NT2/D1 (cell line): ENCODE data around the gene PPP6R1.

ENCODE experiments used
- DNase-seq: peaks from one replicate; pipeline ENCODE4 v3.0.0-alpha.2; 2011; ENCODE audit warnings: low read depth, low spot score
- H3K27me3 ChIP-seq: 2 replicates; pipeline ENCODE4 v1.6.0; 2011; ENCODE audit warnings: mild to moderate bottlenecking; ENCODE audit not compliant: insufficient read length, insufficient read depth
- H3K36me3 ChIP-seq: 2 replicates; pipeline ENCODE4 v1.6.1; 2011; ENCODE audit warnings: mild to moderate bottlenecking, low read length, mixed read lengths; ENCODE audit not compliant: insufficient read depth, insufficient read length
- H3K4me1 ChIP-seq: 2 replicates; pipeline ENCODE4 v1.5.1; 2011; ENCODE audit not compliant: insufficient read depth, insufficient read length
- H3K4me3 ChIP-seq: 2 replicates; pipeline ENCODE4 v1.5.1; 2011; ENCODE audit warnings: low read depth; ENCODE audit not compliant: insufficient read length
- H3K9ac ChIP-seq: 2 replicates; pipeline ENCODE4 v1.6.0; 2011; ENCODE audit warnings: low read depth; ENCODE audit not compliant: insufficient read length
- H3K9me3 ChIP-seq: 2 replicates; pipeline ENCODE4 v1.5.1; 2011; ENCODE audit warnings: mild to moderate bottlenecking, low read length; ENCODE audit not compliant: insufficient read depth
- SUZ12 ChIP-seq: IDR thresholded peaks from 2 replicates; pipeline ENCODE4 v1.6.1; 2011; ENCODE audit not compliant: insufficient read length, insufficient read depth; ENCODE audit errors: extremely low read depth
- YY1 ChIP-seq: IDR thresholded peaks from 2 replicates; pipeline ENCODE4 v1.6.1; 2011; ENCODE audit not compliant: insufficient read length, insufficient read depth
- ZNF274 ChIP-seq: IDR thresholded peaks from 2 replicates; pipeline ENCODE4 v1.6.1; 2011; ENCODE audit warnings: mild to moderate bottlenecking, low read depth, low read length

The PPP6R1 gene

GRCh38 chr19:55255618-55256423 lies 3.0 kb downstream of the PPP6R1 start:
- Histone ChIP-seq H3K27me3 (no peaks in the 10 kb centered on the region), H3K4me1 (peaks cover 4% of the 10 kb centered on the region), H3K9ac (no peak overlapping the region), H3K9me3 (no peaks in the 10 kb centered on the region), H3K36me3 (peaks cover 48% of the 10 kb centered on the region), H3K4me3 (no peak overlapping the region)
- no peak for DNase-seq
- no peak for TF ChIP-seq ZNF274
- no peak for TF ChIP-seq YY1
- TF ChIP-seq SUZ12: no peak

GRCh38 chr19:55254625-55254977 lies 4.2 kb downstream of the PPP6R1 start:
- no peak for DNase-seq
- TF ChIP-seq YY1 (no peak), ZNF274 (no peak), SUZ12 (no peak)
- H3K4me1 ChIP-seq: peaks cover 4% of the 10 kb centered on the region
- H3K9ac ChIP-seq: peak overlapping the region; percentile 36
- peaks cover 57% of the 10 kb centered on the region for H3K36me3 ChIP-seq
- H3K9me3 ChIP-seq: no peaks in the 10 kb centered on the region
- H3K27me3 ChIP-seq: no peaks in the 10 kb centered on the region
- H3K4me3 ChIP-seq: no peak overlapping the region

- peaks cover 57% of the 10 kb centered on the region for H3K36me3 ChIP-seq
- DNase-seq: no peak
- H3K4me1 ChIP-seq: peaks cover 4% of the 10 kb centered on the region
- no peaks in the 10 kb centered on the region for H3K27me3 ChIP-seq
- no peaks in the 10 kb centered on the region for H3K9me3 ChIP-seq
- H3K9ac ChIP-seq: peak overlapping the region; percentile 36
- no peak for TF ChIP-seq ZNF274
- no peak for TF ChIP-seq YY1
- no peak for TF ChIP-seq SUZ12
- no peak overlapping the region for H3K4me3 ChIP-seq
Observed at GRCh38 chr19:55253842-55254624, 4.8 kb downstream of the PPP6R1 start.

GRCh38 chr19:55252760-55253663 lies 5.8 kb downstream of the PPP6R1 start:
- Histone ChIP-seq H3K9ac (no peak overlapping the region), H3K9me3 (no peaks in the 10 kb centered on the region), H3K36me3 (peaks cover 63% of the 10 kb centered on the region), H3K4me1 (peaks cover 4% of the 10 kb centered on the region), H3K4me3 (no peak overlapping the region), H3K27me3 (no peaks in the 10 kb centered on the region)
- DNase-seq: no peak
- no peak for TF ChIP-seq YY1
- no peak for TF ChIP-seq ZNF274
- TF ChIP-seq SUZ12: no peak

GRCh38 chr19:55251341-55252081 lies 7.3 kb downstream of the PPP6R1 start:
- DNase-seq: no peak

GRCh38 chr19:55250262-55251036 lies 8.4 kb downstream of the PPP6R1 start:
- no peak for TF ChIP-seq SUZ12
- no peak for TF ChIP-seq YY1
- no peak for TF ChIP-seq ZNF274
- no peak for DNase-seq
- H3K36me3 ChIP-seq: peaks cover 64% of the 10 kb centered on the region

More at GRCh38 chr19:55251341-55252081, 7.3 kb downstream of the PPP6R1 start:
- H3K9me3 ChIP-seq: no peaks in the 10 kb centered on the region
- no peak overlapping the region for H3K4me3 ChIP-seq
- H3K9ac ChIP-seq: no peak overlapping the region
- peaks cover 2% of the 10 kb centered on the region for H3K4me1 ChIP-seq
- H3K27me3 ChIP-seq: no peaks in the 10 kb centered on the region
- H3K36me3 ChIP-seq: peaks cover 66% of the 10 kb centered on the region
- TF ChIP-seq SUZ12 (no peak), YY1 (no peak), ZNF274 (no peak)

More at GRCh38 chr19:55250262-55251036, 8.4 kb downstream of the PPP6R1 start:
- peaks cover 2% of the 10 kb centered on the region for H3K4me1 ChIP-seq
- no peaks in the 10 kb centered on the region for H3K27me3 ChIP-seq
- no peak overlapping the region for H3K9ac ChIP-seq
- no peak overlapping the region for H3K4me3 ChIP-seq
- H3K9me3 ChIP-seq: no peaks in the 10 kb centered on the region
